Natural killer cell (primary cell): ENCODE measurements around the gene ZNF318. TPM values are rescaled to one million over a fixed set of nuclear protein-coding genes. Genes with fewer than 3 reads are reported as not detected.
"Not testable (repeated sequence)": the region's sequence is repeated elsewhere in the genome, so short reads cannot be mapped to it uniquely, and the experiment has no call there.

ENCODE experiments used
- ATAC-seq, 3 donors: fragments of 150-1000 bp in 2 of 3; fragments of 200-7000 bp in 1 of 3; cut with Tn5 transposase; 1 replicate in 1 of 3; 2 replicates in 2 of 3; pipeline ENCODE4 v1.10.0; 2021; ENCODE audit warnings: mild to moderate bottlenecking in 2 of 3, moderate library complexity in 2 of 3
- DNase-seq, 2 donors: peaks; one replicate each; pipeline versions ENCODE4 v3.0.0 to v3.0.0-alpha.2; 2013 to 2021; ENCODE audit warnings: mixed read lengths in 1 of 2
- H3K27ac ChIP-seq: one replicate; pipeline ENCODE4 v1.5.1; 2013; ENCODE audit warnings: mild to moderate bottlenecking, low read length
- H3K27me3 ChIP-seq: one replicate; pipeline ENCODE4 v1.6.1; 2013; ENCODE audit warnings: low read length; ENCODE audit not compliant: control insufficient read depth, insufficient read depth
- H3K36me3 ChIP-seq: one replicate; pipeline ENCODE4 v1.6.1; 2013; ENCODE audit warnings: low read length; ENCODE audit not compliant: control insufficient read depth, insufficient read depth
- H3K4me1 ChIP-seq: one replicate; pipeline ENCODE4 v1.6.1; 2013; ENCODE audit warnings: low read length; ENCODE audit not compliant: control insufficient read depth, insufficient read depth
- H3K4me3 ChIP-seq: one replicate; pipeline ENCODE4 v1.5.1; 2013; ENCODE audit warnings: low read length
- H3K9me3 ChIP-seq: one replicate; pipeline ENCODE4 v1.6.1; 2013; ENCODE audit warnings: low read length; ENCODE audit not compliant: control insufficient read depth, insufficient read depth
- H3K27ac Mint-ChIP-seq, 2 donors: one replicate each; pipeline ENCODE4 v1.8.0; 2022; ENCODE audit warnings: mild to moderate bottlenecking in 2 of 2, mixed read lengths in 2 of 2, moderate library complexity in 1 of 2
- H3K27me3 Mint-ChIP-seq, 2 donors: one replicate each; pipeline ENCODE4 v1.8.0; 2022; ENCODE audit warnings: low read depth in 2 of 2, mixed read lengths in 2 of 2
- H3K36me3 Mint-ChIP-seq: one replicate; pipeline ENCODE4 v1.8.0; 2022; ENCODE audit warnings: mixed read lengths
- H3K4me1 Mint-ChIP-seq, 2 donors: one replicate each; pipeline ENCODE4 v1.8.0; 2022; ENCODE audit warnings: mixed read lengths in 2 of 2
- H3K4me3 Mint-ChIP-seq: one replicate; pipeline ENCODE4 v1.8.0; 2022; ENCODE audit warnings: mild to moderate bottlenecking, moderate library complexity, mixed read lengths
- H3K9me3 Mint-ChIP-seq, 2 donors: one replicate each; pipeline ENCODE4 v1.8.0; 2022; ENCODE audit warnings: mixed read lengths in 2 of 2
- CTCF ChIP-seq: fragments of 200-600 bp; IDR thresholded peaks from one replicate; pipeline ENCODE4 v1.8.0; 2022; ENCODE audit warnings: antibody characterized with exemption
- WGBS: methylation state at CpG from one replicate; pipeline ENCODE4 v1.1.7; 2013; ENCODE audit warnings: missing lambda C conversion rate; ENCODE audit not compliant: insufficient coverage; 5-methylcytosine and 5-hydroxymethylcytosine counted together
- intact Hi-C: fragments of 100-400 bp; cut with micrococcal nuclease; formaldehyde crosslinking; loops from one replicate; pipeline ENCODE4 v1.14.2; 2022
- total RNA-seq, 4 donors: library from RNA; stranded (reverse); fragments of 120-200 nt in 1 of 4; gene quantifications; one replicate each; pipeline versions ENCODE4 v1.2.3 to v1.2.4, GENCODE V29; 2013 to 2022

ZNF318 gene
- total RNA-seq, 3 donors from 2014 or later (not counting 1 experiment from before 2014, with no cell fraction given), result 34.6 to 45.9 (median 43.0) TPM

GRCh38 chr6:43413002-43413401 lies 43.6 kb upstream of the ZNF318 start:
- no peaks in the 10 kb centered on the region for H3K9me3 ChIP-seq
- H3K27ac ChIP-seq, result no peak overlapping the region
- no peak for DNase-seq
- no peaks in the 10 kb centered on the region for H3K36me3 Mint-ChIP-seq
- no peak for TF ChIP-seq CTCF
- 97% methylated on average over 2 of the region's 2 CpGs for WGBS
- H3K27ac Mint-ChIP-seq, result no peak overlapping the region
- no peak overlapping the region for H3K4me3 ChIP-seq
- no peaks in the 10 kb centered on the region for H3K27me3 ChIP-seq
- no peaks in the 10 kb centered on the region for H3K4me1 Mint-ChIP-seq
- no peaks in the 10 kb centered on the region for H3K4me1 ChIP-seq
- no peaks in the 10 kb centered on the region for H3K36me3 ChIP-seq
- intact Hi-C loops, result no loop called here
- H3K4me3 Mint-ChIP-seq, result no peak overlapping the region
- H3K9me3 Mint-ChIP-seq, result no peaks in the 10 kb centered on the region
- peaks cover 11 to 13% of the 10 kb centered on the region in 2 donors for H3K27me3 Mint-ChIP-seq
- no peak for ATAC-seq

- intact Hi-C loops, result no loop called here
- H3K27ac ChIP-seq, result no peak overlapping the region
- Mint-ChIP-seq H3K27me3 (peaks cover 11% of the 10 kb centered on the region in 2 donors), H3K9me3 (no peaks in the 10 kb centered on the region), H3K27ac (no peak overlapping the region), H3K4me3 (no peak overlapping the region), H3K36me3 (no peaks in the 10 kb centered on the region), H3K4me1 (no peaks in the 10 kb centered on the region)
- 81% methylated on average over 5 of the region's 5 CpGs for WGBS
- H3K4me1 ChIP-seq, result no peaks in the 10 kb centered on the region
- H3K4me3 ChIP-seq, result no peak overlapping the region
- TF ChIP-seq CTCF, result no peak
- no peaks in the 10 kb centered on the region for H3K9me3 ChIP-seq
- ATAC-seq (no peak), DNase-seq (no peak)
- H3K36me3 ChIP-seq, result no peaks in the 10 kb centered on the region
- no peaks in the 10 kb centered on the region for H3K27me3 ChIP-seq
Observed at GRCh38 chr6:43412541-43412940, 43.1 kb upstream of the ZNF318 start.

GRCh38 chr6:43410776-43411175 lies 41.3 kb upstream of the ZNF318 start:
- H3K9me3 Mint-ChIP-seq, H3K4me3 Mint-ChIP-seq, H3K27ac Mint-ChIP-seq, H3K36me3 ChIP-seq, DNase-seq, H3K4me1 Mint-ChIP-seq, intact Hi-C loops, H3K27ac ChIP-seq, H3K4me3 ChIP-seq, H3K36me3 Mint-ChIP-seq, ATAC-seq, H3K9me3 ChIP-seq, H3K4me1 ChIP-seq, H3K27me3 ChIP-seq: not testable (repeated sequence)
- H3K27me3 Mint-ChIP-seq, result peaks cover 12 to 15% of the 10 kb centered on the region in 2 donors
- no CpG with 5 or more reads among the region's 1 CpG for WGBS

- Histone ChIP-seq H3K36me3 (no peaks in the 10 kb centered on the region), H3K4me1 (no peaks in the 10 kb centered on the region), H3K27me3 (no peaks in the 10 kb centered on the region), H3K9me3 (no peaks in the 10 kb centered on the region), H3K4me3 (no peak overlapping the region), H3K27ac (no peak overlapping the region)
- Mint-ChIP-seq H3K4me3 (no peak overlapping the region), H3K27ac (no peak overlapping the region), H3K9me3 (no peaks in the 10 kb centered on the region), H3K27me3 (peaks cover 24 to 33% of the 10 kb centered on the region in 2 donors), H3K4me1 (no peaks in the 10 kb centered on the region), H3K36me3 (no peaks in the 10 kb centered on the region)
- TF ChIP-seq CTCF, result no peak
- no peak for ATAC-seq
- DNase-seq, result no peak
- intact Hi-C loops, result no loop called here
- 91% methylated on average over 4 of the region's 4 CpGs for WGBS
Observed at GRCh38 chr6:43408259-43408658, 38.8 kb upstream of the ZNF318 start.
